DOHH2 (cell line): Measurements from ENCODE around the gene TOMM70.

Experiments
- H3F3A ChIP-seq: fragments of 200-600 bp; sonication (generic), shearing (Covaris generic); 2 replicates; pipeline ENCODE4 v1.6.0; 2016; ENCODE audit warnings: antibody characterized with exemption, mild to moderate bottlenecking; ENCODE audit not compliant: control insufficient read depth, insufficient read depth
- H3K27ac ChIP-seq: fragments of 200-600 bp; sonication (generic); 2 replicates; pipeline ENCODE4 v1.5.1; 2014; ENCODE audit warnings: low read depth, mild to moderate bottlenecking, low read length, moderate library complexity
- H3K27me3 ChIP-seq: fragments of 200-600 bp; sonication (generic); 2 replicates; pipeline ENCODE4 v1.6.1; 2014; ENCODE audit warnings: mild to moderate bottlenecking, low read length, mixed read lengths; ENCODE audit not compliant: control insufficient read depth
- H3K36me3 ChIP-seq: fragments of 200-600 bp; sonication (generic); 2 replicates; pipeline ENCODE4 v1.6.1; 2014; ENCODE audit warnings: mild to moderate bottlenecking, low read length, moderate library complexity, mixed read lengths; ENCODE audit not compliant: control insufficient read depth
- H3K4me1 ChIP-seq: fragments of 200-600 bp; sonication (generic); 2 replicates; pipeline ENCODE4 v1.6.1; 2014; ENCODE audit warnings: mild to moderate bottlenecking, low read length, mixed read lengths; ENCODE audit not compliant: control insufficient read depth
- H3K4me2 ChIP-seq: fragments of 200-600 bp; sonication (generic); 2 replicates; pipeline ENCODE4 v1.6.0; 2014; ENCODE audit warnings: mild to moderate bottlenecking, low read length, moderate library complexity
- H3K4me3 ChIP-seq: fragments of 200-600 bp; sonication (generic); 2 replicates; pipeline ENCODE4 v1.5.1; 2014; ENCODE audit warnings: mild to moderate bottlenecking, low read length, mixed read lengths
- H3K79me2 ChIP-seq: fragments of 200-600 bp; sonication (generic); 2 replicates; pipeline ENCODE4 v1.6.1; 2014; ENCODE audit warnings: mild to moderate bottlenecking, low read length, mixed read lengths; ENCODE audit not compliant: control insufficient read depth
- H3K9me2 ChIP-seq: fragments of 200-600 bp; sonication (generic); replicated peaks from 2 replicates; pipeline ENCODE4 v1.6.1; 2014; ENCODE audit warnings: mild to moderate bottlenecking, low read length, mixed read lengths; ENCODE audit not compliant: control insufficient read depth
- H3K9me3 ChIP-seq: fragments of 200-600 bp; sonication (generic); 2 replicates; pipeline ENCODE4 v1.6.1; 2014; ENCODE audit warnings: antibody characterized with exemption, low read length, mixed read lengths; ENCODE audit not compliant: control insufficient read depth, insufficient read depth
- H4K20me1 ChIP-seq: fragments of 200-600 bp; sonication (generic); 2 replicates; pipeline ENCODE4 v1.6.0; 2014; ENCODE audit warnings: low read depth, mild to moderate bottlenecking, antibody characterized with exemption, low read length, moderate library complexity; ENCODE audit not compliant: control insufficient read depth, insufficient read depth
- CTCF ChIP-seq: fragments of 200-600 bp; sonication (generic); IDR thresholded peaks from one replicate; pipeline ENCODE4 v1.5.1; 2014; ENCODE audit warnings: antibody characterized with exemption, mild to moderate bottlenecking, low read depth, low read length; ENCODE audit not compliant: poor library complexity, severe bottlenecking
- EZH2phosphoT487 ChIP-seq: fragments of 200-600 bp; sonication (generic); IDR thresholded peaks from 2 replicates; pipeline ENCODE4 v1.6.1; 2017; ENCODE audit warnings: borderline replicate concordance, mild to moderate bottlenecking, antibody characterized with exemption, low read length, moderate library complexity, mixed read lengths

TOMM70 gene

GRCh38 chr3:100370756-100371155, 30.1 kb downstream of the TOMM70 start:
- no peaks in the 10 kb centered on the region; the same call in 1 of the 2 replicates for H3K79me2 ChIP-seq

GRCh38 chr3:100368441-100368840, 32.4 kb downstream of the TOMM70 start:
- Histone ChIP-seq H3K79me2 (no peaks in the 10 kb centered on the region), H3F3A (no peaks in the 10 kb centered on the region), H3K4me1 (no peaks in the 10 kb centered on the region), H3K9me3 (no peaks in the 10 kb centered on the region), H4K20me1 (no peaks in the 10 kb centered on the region), H3K27me3 (no peaks in the 10 kb centered on the region), H3K4me2 (no peak overlapping the region), H3K4me3 (no peak overlapping the region), H3K36me3 (peaks cover 85% of the 10 kb centered on the region), H3K27ac (no peak overlapping the region), H3K9me2 (no peaks in the 10 kb centered on the region)
- TF ChIP-seq EZH2phosphoT487 (no peak), CTCF (no peak)

More at GRCh38 chr3:100370756-100371155, 30.1 kb downstream of the TOMM70 start:
- Histone ChIP-seq H4K20me1 (no peaks in the 10 kb centered on the region), H3K9me2 (no peaks in the 10 kb centered on the region), H3K36me3 (peaks cover 86% of the 10 kb centered on the region), H3K27me3 (no peaks in the 10 kb centered on the region), H3K4me2 (no peak overlapping the region), H3K4me1 (no peaks in the 10 kb centered on the region), H3K27ac (no peak overlapping the region), H3K4me3 (no peak overlapping the region), H3F3A (no peaks in the 10 kb centered on the region), H3K9me3 (no peaks in the 10 kb centered on the region)
- no peak for TF ChIP-seq EZH2phosphoT487
- TF ChIP-seq CTCF: no peak

- peaks cover 85% of the 10 kb centered on the region for H3K36me3 ChIP-seq
- no peaks in the 10 kb centered on the region for H3K9me2 ChIP-seq
- TF ChIP-seq EZH2phosphoT487 (no peak), CTCF (no peak)
- no peaks in the 10 kb centered on the region for H3K4me1 ChIP-seq
- H4K20me1 ChIP-seq: no peaks in the 10 kb centered on the region
- H3K27me3 ChIP-seq: no peaks in the 10 kb centered on the region
- no peak overlapping the region for H3K27ac ChIP-seq
- H3K79me2 ChIP-seq: no peaks in the 10 kb centered on the region
- H3K4me3 ChIP-seq: no peak overlapping the region
- H3K4me2 ChIP-seq: no peak overlapping the region
- no peaks in the 10 kb centered on the region for H3F3A ChIP-seq
- no peaks in the 10 kb centered on the region for H3K9me3 ChIP-seq
Observed at GRCh38 chr3:100366424-100366823, 34.5 kb downstream of the TOMM70 start.
